Neural crest cell (in vitro differentiated cells): ENCODE data around the gene MLANA. TPM values are rescaled to one million over a fixed set of nuclear protein-coding genes. Genes with fewer than 3 reads are reported as not detected.

ENCODE experiments used
- DNase-seq: peaks from one replicate; pipeline ENCODE4 v3.0.0; 2021; ENCODE audit warnings: low read depth, mixed read lengths, low spot score
- H3K27ac Mint-ChIP-seq: one replicate; pipeline ENCODE4 v1.8.0; 2021; ENCODE audit warnings: mild to moderate bottlenecking, mixed read lengths; ENCODE audit not compliant: unreplicated experiment
- H3K27me3 Mint-ChIP-seq: 2 replicates; pipeline ENCODE4 v1.8.0; 2021; ENCODE audit warnings: low read depth, mild to moderate bottlenecking, mixed read lengths
- H3K36me3 Mint-ChIP-seq: 2 replicates; pipeline ENCODE4 v1.8.0; 2021; ENCODE audit warnings: low read depth, mild to moderate bottlenecking, mixed read lengths
- H3K4me1 Mint-ChIP-seq: 2 replicates; pipeline ENCODE4 v1.8.0; 2021; ENCODE audit warnings: mixed read lengths
- H3K4me3 Mint-ChIP-seq: one replicate; pipeline ENCODE4 v1.8.0; 2021; ENCODE audit warnings: mild to moderate bottlenecking, mixed read lengths
- H3K9me3 Mint-ChIP-seq: 2 replicates; pipeline ENCODE4 v1.8.0; 2021; ENCODE audit warnings: mixed read lengths
- CTCF ChIP-seq: fragments of 200-600 bp; sonication (generic); conservative IDR thresholded peaks from 2 replicates; pipeline ENCODE4 v1.5.0; 2021; ENCODE audit warnings: antibody characterized with exemption, mild to moderate bottlenecking
- total RNA-seq: library from RNA; stranded (reverse); gene quantifications from 2 replicates; pipeline ENCODE4 v1.2.1, GENCODE V29; 2021

The MLANA gene
- total RNA-seq, 1 donor from 2014 or later: not detected

- TF ChIP-seq CTCF: no peak
- no peaks in the 10 kb centered on the region for H3K36me3 Mint-ChIP-seq
- H3K9me3 Mint-ChIP-seq: no peaks in the 10 kb centered on the region
- H3K4me3 Mint-ChIP-seq: no peak overlapping the region
- no peaks in the 10 kb centered on the region for H3K27me3 Mint-ChIP-seq
- DNase-seq: no peak
- peaks cover 7% of the 10 kb centered on the region for H3K4me1 Mint-ChIP-seq
- H3K27ac Mint-ChIP-seq: no peak overlapping the region
Observed at GRCh38 chr9:5931657-5932056, 41.0 kb downstream of the MLANA start.

- DNase-seq: no peak
- Mint-ChIP-seq H3K27me3 (no peaks in the 10 kb centered on the region), H3K27ac (no peak overlapping the region), H3K36me3 (no peaks in the 10 kb centered on the region), H3K4me1 (peaks cover 7% of the 10 kb centered on the region), H3K9me3 (no peaks in the 10 kb centered on the region), H3K4me3 (no peak overlapping the region)
- TF ChIP-seq CTCF: no peak
Observed at GRCh38 chr9:5938449-5938848, 47.8 kb downstream of the MLANA start.

- no peak for DNase-seq
- Mint-ChIP-seq H3K36me3 (no peaks in the 10 kb centered on the region), H3K27me3 (no peaks in the 10 kb centered on the region), H3K27ac (no peak overlapping the region), H3K9me3 (no peaks in the 10 kb centered on the region), H3K4me1 (peaks cover 7% of the 10 kb centered on the region), H3K4me3 (no peak overlapping the region)
- TF ChIP-seq CTCF: no peak
Observed at GRCh38 chr9:5939530-5939929, 48.8 kb downstream of the MLANA start.

GRCh38 chr9:5941214-5941613 lies 50.5 kb downstream of the MLANA start:
- TF ChIP-seq CTCF: no peak
- no peak overlapping the region for H3K4me3 Mint-ChIP-seq
- no peak for DNase-seq
- no peaks in the 10 kb centered on the region for H3K4me1 Mint-ChIP-seq
- H3K9me3 Mint-ChIP-seq: no peaks in the 10 kb centered on the region
- H3K27ac Mint-ChIP-seq: no peak overlapping the region
- H3K36me3 Mint-ChIP-seq: no peaks in the 10 kb centered on the region
- H3K27me3 Mint-ChIP-seq: no peaks in the 10 kb centered on the region

- Mint-ChIP-seq H3K27ac (no peak overlapping the region), H3K4me1 (no peaks in the 10 kb centered on the region), H3K27me3 (no peaks in the 10 kb centered on the region), H3K4me3 (no peak overlapping the region), H3K9me3 (no peaks in the 10 kb centered on the region), H3K36me3 (no peaks in the 10 kb centered on the region)
- no peak for DNase-seq
- no peak for TF ChIP-seq CTCF
Observed at GRCh38 chr9:5945112-5945511, 54.4 kb downstream of the MLANA start.

GRCh38 chr9:5947912-5948311 lies 57.2 kb downstream of the MLANA start:
- Mint-ChIP-seq H3K4me3 (no peak overlapping the region), H3K36me3 (no peaks in the 10 kb centered on the region), H3K27ac (no peak overlapping the region)

More at GRCh38 chr9:5947912-5948311, 57.2 kb downstream of the MLANA start:
- Mint-ChIP-seq H3K9me3 (no peaks in the 10 kb centered on the region), H3K27me3 (no peaks in the 10 kb centered on the region), H3K4me1 (no peaks in the 10 kb centered on the region)
- no peak for TF ChIP-seq CTCF
- DNase-seq: no peak
